LNCaP clone FGC (cell line): ENCODE data around the gene UPF2.

Experiments used
- DNase-seq: peaks from one replicate; pipeline ENCODE4 v3.0.0-alpha.2; 2011; ENCODE audit warnings: low read depth
- H3K4me3 ChIP-seq: 2 replicates; pipeline ENCODE4 v1.5.1; 2011; ENCODE audit warnings: mild to moderate bottlenecking, low read depth, low read length, control low read depth
- CTCF ChIP-seq: IDR thresholded peaks from 2 replicates; pipeline ENCODE4 v1.5.1; 2012; ENCODE audit warnings: mild to moderate bottlenecking; ENCODE audit not compliant: control insufficient read depth, insufficient read depth; ENCODE audit errors: extremely low read depth

Gene UPF2

DNA sequence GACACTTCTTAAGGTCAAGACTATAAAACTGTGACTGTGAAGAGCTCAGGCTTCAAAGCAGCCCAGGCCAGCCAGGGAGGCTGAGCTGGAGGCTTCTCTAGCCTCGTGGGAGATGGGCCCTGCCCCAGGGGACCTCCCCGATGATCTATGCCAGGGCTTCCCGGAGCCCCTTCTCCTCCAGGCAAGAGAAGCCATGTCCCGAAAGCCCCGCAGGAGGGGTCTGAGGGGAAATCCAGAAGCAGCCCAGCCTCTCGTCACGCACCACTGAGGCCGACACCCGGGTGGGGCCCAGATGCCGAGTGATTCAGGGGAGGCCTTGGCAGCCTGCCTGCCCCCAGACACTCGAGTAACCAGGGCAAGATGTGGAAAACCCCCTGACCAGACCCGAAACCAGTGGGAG is 155.8 kb downstream of the UPF2 start:
- no peak for TF ChIP-seq CTCF
- DNase-seq: no peak
- H3K4me3 ChIP-seq: no peak overlapping the region

DNA sequence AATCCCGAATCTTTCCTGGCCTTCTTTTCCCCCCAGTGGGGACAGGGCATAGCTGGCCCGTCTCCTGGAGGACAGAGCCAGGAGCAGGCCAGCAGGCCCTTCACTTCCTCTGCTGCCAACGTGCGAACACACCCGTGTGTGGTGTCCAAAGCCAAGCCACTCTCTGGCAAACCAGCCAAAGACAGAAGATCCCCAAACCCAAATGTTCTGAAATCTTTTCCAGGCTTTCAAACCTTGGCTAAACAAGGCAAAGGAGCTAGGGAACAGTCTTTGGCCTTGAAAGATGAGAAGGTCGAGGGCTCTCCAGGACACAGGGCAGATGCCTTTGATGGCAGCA is 156.5 kb downstream of the UPF2 start:
- DNase-seq: no peak
- no peak overlapping the region for H3K4me3 ChIP-seq
- no peak for TF ChIP-seq CTCF

GRCh38 chr10:11885437-11886137 is 157.0 kb downstream of the UPF2 start:
- H3K4me3 ChIP-seq: no peak overlapping the region
- TF ChIP-seq CTCF: no peak
- DNase-seq: no peak

- no peak overlapping the region for H3K4me3 ChIP-seq
- DNase-seq: no peak
- no peak for TF ChIP-seq CTCF
These were observed 157.7 kb downstream of the UPF2 start for GRCh38 chr10:11884706-11885423.

DNA sequence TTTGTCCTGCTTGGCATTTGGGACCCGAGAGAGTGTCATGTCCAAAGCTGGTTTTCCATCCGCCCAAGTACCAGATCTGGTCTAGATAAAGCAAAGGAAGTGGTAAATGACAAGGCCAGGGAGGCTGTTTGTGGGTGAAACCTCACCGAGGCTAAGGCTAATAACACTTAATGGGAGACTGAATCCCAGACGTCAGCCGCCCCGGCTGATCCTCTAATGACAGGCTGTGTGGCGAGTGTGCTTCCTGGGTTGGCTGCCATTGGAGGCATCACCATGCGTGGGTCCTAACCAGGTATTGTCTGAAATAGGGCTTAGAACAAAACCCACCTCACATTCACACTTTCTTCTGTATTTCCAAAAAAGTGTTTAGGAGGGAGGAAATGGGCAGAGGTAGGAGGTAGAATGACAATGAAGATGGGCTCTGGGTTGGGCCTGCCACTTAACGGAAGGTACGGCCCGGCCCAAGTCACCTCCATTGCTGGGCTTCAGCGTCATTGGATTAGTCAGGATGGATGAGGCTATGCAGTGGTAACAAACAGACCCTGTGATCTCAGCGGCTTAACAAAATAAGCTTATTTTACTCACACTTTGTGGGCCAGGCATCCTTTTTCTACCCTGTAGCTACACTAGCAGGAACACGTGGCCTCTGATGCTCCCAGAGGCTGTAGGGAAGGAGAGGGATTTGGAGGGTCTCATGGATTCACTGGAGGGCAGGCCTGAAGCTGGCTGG is 159.8 kb downstream of the UPF2 start:
- TF ChIP-seq CTCF: no peak
- H3K4me3 ChIP-seq: no peak overlapping the region
- no peak for DNase-seq

DNA sequence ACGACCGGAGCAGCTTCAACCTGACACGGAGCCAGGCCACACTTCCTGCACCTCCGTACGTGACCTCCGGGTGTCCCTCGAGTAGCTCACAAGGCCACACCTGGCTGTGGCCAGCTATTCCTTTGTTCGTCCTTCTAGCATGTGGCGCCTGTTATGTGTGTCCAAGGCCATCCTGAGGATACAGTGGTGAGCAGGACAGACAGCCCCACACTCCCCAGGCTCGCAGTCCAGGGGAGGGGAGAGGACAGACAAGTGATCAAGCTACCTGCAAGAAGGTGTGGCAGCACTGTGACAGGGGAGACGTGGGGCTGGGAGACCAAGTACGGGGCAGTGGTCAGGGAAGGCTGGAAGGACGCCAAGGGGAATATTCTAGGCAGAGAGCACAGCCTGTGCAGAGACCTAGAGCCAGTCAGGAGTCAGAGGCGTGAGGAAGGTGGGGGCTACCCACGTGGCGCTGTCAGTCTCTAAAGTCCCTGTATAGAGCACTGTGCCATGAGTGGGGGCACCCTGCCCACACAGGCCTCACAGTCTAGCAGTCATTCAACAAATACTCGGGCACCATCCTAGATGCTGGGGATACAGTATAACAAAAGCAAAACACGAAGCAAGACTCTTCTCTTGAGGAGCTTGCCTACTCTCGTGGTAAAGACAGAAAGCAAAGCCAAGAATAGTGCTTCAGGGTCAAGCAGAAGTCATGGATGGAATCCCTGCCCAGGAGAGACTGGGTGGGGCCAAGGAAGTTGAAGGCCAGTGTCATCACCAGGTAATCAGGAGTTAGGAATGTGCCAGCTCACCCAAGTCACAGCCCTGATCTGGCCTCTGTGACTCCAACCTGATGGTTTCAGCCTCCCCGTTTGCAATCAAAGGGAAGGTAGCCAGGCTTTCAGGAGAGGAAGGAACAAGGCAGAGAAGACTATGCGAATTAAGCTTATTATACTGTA is 160.9 kb downstream of the UPF2 start:
- TF ChIP-seq CTCF: no peak
- DNase-seq: no peak
- H3K4me3 ChIP-seq: no peak overlapping the region
